Measurements from ENCODE around the gene TBC1D26.
A peak's percentile ranks its signal among the peaks of the same experiment; 100 is the strongest.
"Not testable (repeated sequence)": the region's sequence is repeated elsewhere in the genome, so short reads cannot be mapped to it uniquely, and the experiment has no call there.

TBC1D26 gene

GRCh38 chr17:15731900-15732299 lies at the start of gene TBC1D26:
Gene TBC1D26 (plus strand): TSS chr17:15732283. CDS start chr17:15735349, 3,066 bp downstream.
- not testable (repeated sequence) for DNase-seq (ENCODE audit: low read depth in 1 of 2, low spot score in 1 of 2)

GRCh38 chr17:15683135-15683534 lies 48.9 kb upstream of the TBC1D26 start:
- not testable (repeated sequence) for DNase-seq (ENCODE audit: low read depth in 1 of 2, low spot score in 1 of 2)

GRCh38 chr17:15683824-15684478 lies 48.1 kb upstream of the TBC1D26 start, which contains the start of gene TRIM16:
Gene TRIM16 (minus strand): TSS chr17:15684311. CDS start chr17:15651609, 32,702 bp downstream.
- DNase-seq (ENCODE audit: low read depth in 1 of 2, low spot score in 1 of 2) = peak; percentile 66 to 67

GRCh38 chr17:15687494-15687893 lies 44.6 kb upstream of the TBC1D26 start:
- not testable (repeated sequence) for DNase-seq (ENCODE audit: low read depth in 1 of 2, low spot score in 1 of 2)

- not testable (repeated sequence) for DNase-seq (ENCODE audit: low read depth in 1 of 2, low spot score in 1 of 2)
Measured at GRCh38 chr17:15698967-15699366, 33.1 kb upstream of the TBC1D26 start.

GRCh38 chr17:15699413-15699924 lies 32.6 kb upstream of the TBC1D26 start, which contains the start of gene ZNF286A:
Gene ZNF286A (plus strand): TSS chr17:15699752. CDS start chr17:15700330, 578 bp downstream.
- peak; percentile 84 to 93 for DNase-seq (ENCODE audit: low read depth in 1 of 2, low spot score in 1 of 2)

- DNase-seq (ENCODE audit: low read depth in 1 of 2, low spot score in 1 of 2) = not testable (repeated sequence)
Measured at GRCh38 chr17:15699937-15700336, 32.1 kb upstream of the TBC1D26 start.

GRCh38 chr17:15704239-15704638 lies 27.8 kb upstream of the TBC1D26 start:
- DNase-seq (ENCODE audit: low read depth in 1 of 2, low spot score in 1 of 2) = not testable (repeated sequence)

- DNase-seq (ENCODE audit: low read depth in 1 of 2, low spot score in 1 of 2) = not testable (repeated sequence)
Measured at GRCh38 chr17:15704813-15705212, 27.3 kb upstream of the TBC1D26 start.

GRCh38 chr17:15708879-15709278 lies 23.2 kb upstream of the TBC1D26 start:
- DNase-seq (ENCODE audit: low read depth in 1 of 2, low spot score in 1 of 2) = not testable (repeated sequence)

- not testable (repeated sequence) for DNase-seq (ENCODE audit: low read depth in 1 of 2, low spot score in 1 of 2)
Measured at GRCh38 chr17:15716601-15717563, 15.2 kb upstream of the TBC1D26 start.

GRCh38 chr17:15730535-15730934 lies 1.5 kb upstream of the TBC1D26 start:
- DNase-seq (ENCODE audit: low read depth in 1 of 2, low spot score in 1 of 2) = not testable (repeated sequence)

- DNase-seq (ENCODE audit: low read depth in 1 of 2, low spot score in 1 of 2) = not testable (repeated sequence)
Measured at GRCh38 chr17:15733174-15733789, 1.2 kb downstream of the TBC1D26 start.

- not testable (repeated sequence) for DNase-seq (ENCODE audit: low read depth in 1 of 2, low spot score in 1 of 2)
Measured at GRCh38 chr17:15736578-15736977, 4.5 kb downstream of the TBC1D26 start.

- DNase-seq (ENCODE audit: low read depth in 1 of 2, low spot score in 1 of 2) = no peak
Measured at GRCh38 chr17:15738066-15738465, 6.0 kb downstream of the TBC1D26 start.

GRCh38 chr17:15739259-15739658 lies 7.2 kb downstream of the TBC1D26 start:
- not testable (repeated sequence) for DNase-seq (ENCODE audit: low read depth in 1 of 2, low spot score in 1 of 2)

GRCh38 chr17:15740041-15740440 lies 8.0 kb downstream of the TBC1D26 start:
- DNase-seq (ENCODE audit: low read depth in 1 of 2, low spot score in 1 of 2) = not testable (repeated sequence)

- no peak for DNase-seq (ENCODE audit: low read depth in 1 of 2, low spot score in 1 of 2)
Measured at GRCh38 chr17:15740570-15741120, 8.6 kb downstream of the TBC1D26 start.

- DNase-seq (ENCODE audit: low read depth in 1 of 2, low spot score in 1 of 2) = no peak
Measured at GRCh38 chr17:15741624-15742023, 9.5 kb downstream of the TBC1D26 start.

- no peak for DNase-seq (ENCODE audit: low read depth in 1 of 2, low spot score in 1 of 2)
Measured at GRCh38 chr17:15742051-15742795, 10.1 kb downstream of the TBC1D26 start.
